Lung (tissue), 12 donors: ENCODE measurements around the gene TJP2. TPM values are rescaled to one million over a fixed set of nuclear protein-coding genes. Genes with fewer than 3 reads are reported as not detected.

Experiments
- ATAC-seq: fragments of 200-7000 bp; cut with Tn5 transposase; one replicate; pipeline ENCODE4 v1.9.1; 2020; ENCODE audit warnings: moderate number of reproducible peaks; ENCODE audit not compliant: insufficient read depth, low FRiP score
- DNase-seq, 3 donors: peaks; one replicate each; pipeline ENCODE4 v3.0.0-alpha.2; 2013 to 2017
- H3K27ac ChIP-seq, 2 donors: one replicate each; pipeline ENCODE4 v1.5.1; 2013; ENCODE audit warnings: mild to moderate bottlenecking in 2 of 2, moderate library complexity in 2 of 2, control low read depth in 1 of 2, inconsistent platforms in 1 of 2, low read depth in 1 of 2, low read length in 1 of 2
- H3K27me3 ChIP-seq, 3 donors: one replicate each; pipeline ENCODE4 v1.5.1; 2013; ENCODE audit warnings: low read length in 2 of 3; ENCODE audit not compliant: control insufficient read depth in 3 of 3, insufficient read depth in 3 of 3
- H3K36me3 ChIP-seq, 4 donors: one replicate each; pipeline ENCODE4 v1.5.1; 2013; ENCODE audit warnings: low read length in 4 of 4, mild to moderate bottlenecking in 1 of 4, moderate library complexity in 1 of 4; ENCODE audit not compliant: control insufficient read depth in 4 of 4, insufficient read depth in 4 of 4
- H3K4me1 ChIP-seq, 5 donors: one replicate each; pipeline ENCODE4 v1.5.1; 2013; ENCODE audit warnings: low read length in 5 of 5, mild to moderate bottlenecking in 2 of 5, moderate library complexity in 1 of 5; ENCODE audit not compliant: control insufficient read depth in 5 of 5, insufficient read depth in 5 of 5
- H3K4me3 ChIP-seq: one replicate; pipeline ENCODE4 v1.5.1; 2013; ENCODE audit warnings: mild to moderate bottlenecking, control low read depth, moderate library complexity
- H3K9ac ChIP-seq, 2 donors: one replicate each; pipeline ENCODE4 v1.5.1; 2013; ENCODE audit warnings: low read length in 2 of 2, control low read depth in 1 of 2; ENCODE audit not compliant: insufficient read depth in 1 of 2
- H3K9me3 ChIP-seq, 4 donors: one replicate each; pipeline ENCODE4 v1.5.1; 2013; ENCODE audit warnings: low read length in 3 of 4, mild to moderate bottlenecking in 1 of 4, moderate library complexity in 1 of 4; ENCODE audit not compliant: control insufficient read depth in 4 of 4, insufficient read depth in 3 of 4
- CTCF ChIP-seq: IDR thresholded peaks from 2 replicates; pipeline ENCODE4 v1.5.1; 2012; ENCODE audit warnings: mild to moderate bottlenecking; ENCODE audit errors: control extremely low read depth, extremely low read depth
- WGBS, 2 donors: extraction: QIAGEN DNeasy Blood & Tissue Kit; methylation state at CpG; one replicate each; pipeline ENCODE4 v1.1.7; 2013; 5-methylcytosine and 5-hydroxymethylcytosine counted together
- polyA plus RNA-seq, 2 donors: library from polyadenylated mRNA; stranded (reverse); fragments of 200-250 nt; gene quantifications; one replicate each; pipeline ENCODE4 v1.2.1, GENCODE V29; 2013
- total RNA-seq, 2 donors: library from RNA; depleted of rRNA in 1 of 2; stranded (reverse); fragments of >200 nt in 1 of 2; gene quantifications; one replicate each; pipeline ENCODE4 v1.2.1, GENCODE V29; 2014 to 2021
- donor health status: control.
- donor health status: control.
- donor health status: Bipolar disorder and iron deficiency.
- donor health status: healthy.
- donor health status: DM: yes; HTN: yes; CAD: no.

Gene TJP2
- total and polyA plus RNA-seq, 4 donors, result 39.3 to 181 (median 73.6) TPM

- no peak overlapping the region for H3K27ac ChIP-seq
- no peaks in the 10 kb centered on the region for H3K36me3 ChIP-seq
- ATAC-seq (no peak), DNase-seq (no peak)
- TF ChIP-seq CTCF, result no peak
- H3K4me3 ChIP-seq, result no peak overlapping the region
- H3K9me3 ChIP-seq, result no peaks in the 10 kb centered on the region
- 73 to 78% methylated on average over 1 of the region's 1 CpG for WGBS, 2 donors
- no peak overlapping the region for H3K9ac ChIP-seq
- no peaks in the 10 kb centered on the region for H3K27me3 ChIP-seq
- H3K4me1 ChIP-seq, result peaks cover 0 to 18% (median 6%) of the 10 kb centered on the region in 5 donors
Observed at GRCh38 chr9:69143291-69143690, 30.8 kb upstream of the TJP2 start.

GRCh38 chr9:69145144-69145715, 28.8 kb upstream of the TJP2 start:
- Histone ChIP-seq H3K4me1 (peaks cover 0 to 22% (median 6%) of the 10 kb centered on the region in 5 donors), H3K36me3 (no peaks in the 10 kb centered on the region), H3K9ac (no peak overlapping the region), H3K9me3 (no peaks in the 10 kb centered on the region), H3K27ac (no peak overlapping the region), H3K27me3 (no peaks in the 10 kb centered on the region), H3K4me3 (no peak overlapping the region)
- WGBS, 2 donors, result 96 to 97% methylated on average over 8 of the region's 8 CpGs
- no peak for ATAC-seq
- no peak for TF ChIP-seq CTCF
- no peak for DNase-seq

DNA sequence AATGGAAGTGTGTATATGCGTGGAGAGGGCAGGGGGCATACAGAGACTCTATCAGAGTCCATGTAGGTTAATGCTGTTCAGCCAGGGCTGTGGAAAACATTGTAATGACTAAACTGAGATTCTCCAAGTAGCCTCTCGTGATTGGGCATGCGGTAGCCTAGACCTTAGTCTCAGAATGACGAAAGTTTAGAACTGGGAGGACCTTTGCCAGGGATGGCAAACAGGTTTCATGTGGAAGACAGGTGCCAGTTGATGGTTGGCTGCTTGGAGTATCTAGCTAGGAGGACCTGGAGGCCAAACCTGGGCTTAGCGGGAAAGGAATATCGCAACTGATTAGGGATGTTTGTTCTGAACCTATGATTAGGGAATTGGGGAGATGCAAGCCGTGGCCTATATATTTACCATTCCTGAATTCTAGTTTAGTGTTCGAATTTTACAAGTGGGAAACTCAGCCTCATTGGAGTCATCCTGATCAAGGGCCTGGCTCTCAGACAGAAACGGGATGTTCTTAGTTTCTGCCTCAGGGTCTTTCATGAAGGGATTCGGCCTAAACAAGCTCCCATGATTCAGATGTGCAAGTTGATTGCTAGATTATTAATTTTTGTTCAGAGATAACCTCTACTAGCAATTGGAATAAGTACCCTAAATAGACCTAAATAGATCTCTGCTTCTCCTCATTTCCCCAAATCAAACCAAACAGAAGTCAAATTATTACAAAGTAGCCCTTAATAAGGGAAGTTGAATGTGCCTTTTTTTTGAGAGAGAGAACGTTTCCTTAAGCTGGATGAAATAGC, 26.8 kb upstream of the TJP2 start:
- no peaks in the 10 kb centered on the region for H3K36me3 ChIP-seq
- WGBS, 2 donors, result 93 to 94% methylated on average over 11 of the region's 11 CpGs
- no peak for TF ChIP-seq CTCF
- H3K9ac ChIP-seq, result no peak overlapping the region
- H3K27ac ChIP-seq, result no peak overlapping the region
- DNase-seq (no peak), ATAC-seq (no peak)
- H3K27me3 ChIP-seq, result no peaks in the 10 kb centered on the region
- H3K4me1 ChIP-seq, result peaks cover 0 to 17% (median 4%) of the 10 kb centered on the region in 5 donors
- no peaks in the 10 kb centered on the region for H3K9me3 ChIP-seq
- H3K4me3 ChIP-seq, result no peak overlapping the region
